Retinal pigment epithelial cell (primary cell): ENCODE data around the gene E2F6.

ENCODE experiments used
- DNase-seq: peaks from one replicate; pipeline ENCODE4 v3.0.0-alpha.2; 2010; ENCODE audit warnings: low read depth
- H3K4me3 ChIP-seq: 2 replicates; pipeline ENCODE4 v1.5.1; 2011; ENCODE audit warnings: mild to moderate bottlenecking, low read length, control low read depth, moderate library complexity
- TF ChIP-seq, protein P1 (sequence below): conservative IDR thresholded peaks from 2 replicates; pipeline ENCODE4 v1.5.1; 2011; ENCODE audit warnings: low read depth, low read length, control low read depth, inconsistent platforms

Gene E2F6, protein sequence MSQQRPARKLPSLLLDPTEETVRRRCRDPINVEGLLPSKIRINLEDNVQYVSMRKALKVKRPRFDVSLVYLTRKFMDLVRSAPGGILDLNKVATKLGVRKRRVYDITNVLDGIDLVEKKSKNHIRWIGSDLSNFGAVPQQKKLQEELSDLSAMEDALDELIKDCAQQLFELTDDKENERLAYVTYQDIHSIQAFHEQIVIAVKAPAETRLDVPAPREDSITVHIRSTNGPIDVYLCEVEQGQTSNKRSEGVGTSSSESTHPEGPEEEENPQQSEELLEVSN

DNA sequence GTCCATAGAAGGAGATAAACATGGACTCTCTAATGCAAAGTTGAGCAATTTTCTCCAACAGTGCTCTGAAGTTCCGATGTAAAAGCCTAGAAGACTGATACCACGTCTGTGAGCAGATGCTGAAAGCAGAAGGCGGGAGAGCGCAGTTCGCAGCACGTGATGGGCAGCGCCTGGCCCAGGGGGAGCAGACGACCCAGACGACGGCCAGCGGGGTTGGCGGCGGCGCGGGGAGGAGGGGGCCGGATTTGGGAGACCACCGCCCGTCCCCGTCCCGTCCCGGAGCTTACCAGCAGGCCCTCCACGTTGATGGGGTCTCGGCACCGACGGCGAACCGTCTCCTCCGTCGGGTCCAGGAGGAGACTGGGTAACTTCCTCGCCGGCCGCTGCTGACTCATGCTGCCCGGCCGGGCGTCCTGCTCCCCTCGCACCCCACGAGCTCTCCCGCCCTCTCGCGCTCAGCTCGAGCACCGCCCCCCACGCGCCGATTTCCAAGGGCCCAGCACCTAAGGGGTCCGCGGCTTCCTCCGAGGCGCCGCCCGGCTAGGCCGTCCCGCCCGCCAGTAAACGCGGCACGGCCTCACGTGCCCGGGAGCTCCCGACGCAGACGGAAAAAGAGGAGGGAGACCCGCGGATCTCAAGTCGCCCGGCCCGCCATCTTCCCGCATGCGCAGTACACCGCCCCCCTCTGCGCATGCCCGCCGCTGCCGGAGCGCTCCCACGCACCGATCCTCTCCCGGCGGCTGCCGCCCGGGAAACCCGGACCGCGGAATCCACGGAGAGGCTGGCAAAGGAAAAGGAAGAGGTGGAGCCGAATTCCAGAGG is at the start of gene E2F6:
Gene E2F6, minus strand, starts transcription at position 677 of the 822 bp plus-strand sequence. Its CDS starts 282 bp downstream, at position 395.
- TF ChIP-seq, protein P1, sequence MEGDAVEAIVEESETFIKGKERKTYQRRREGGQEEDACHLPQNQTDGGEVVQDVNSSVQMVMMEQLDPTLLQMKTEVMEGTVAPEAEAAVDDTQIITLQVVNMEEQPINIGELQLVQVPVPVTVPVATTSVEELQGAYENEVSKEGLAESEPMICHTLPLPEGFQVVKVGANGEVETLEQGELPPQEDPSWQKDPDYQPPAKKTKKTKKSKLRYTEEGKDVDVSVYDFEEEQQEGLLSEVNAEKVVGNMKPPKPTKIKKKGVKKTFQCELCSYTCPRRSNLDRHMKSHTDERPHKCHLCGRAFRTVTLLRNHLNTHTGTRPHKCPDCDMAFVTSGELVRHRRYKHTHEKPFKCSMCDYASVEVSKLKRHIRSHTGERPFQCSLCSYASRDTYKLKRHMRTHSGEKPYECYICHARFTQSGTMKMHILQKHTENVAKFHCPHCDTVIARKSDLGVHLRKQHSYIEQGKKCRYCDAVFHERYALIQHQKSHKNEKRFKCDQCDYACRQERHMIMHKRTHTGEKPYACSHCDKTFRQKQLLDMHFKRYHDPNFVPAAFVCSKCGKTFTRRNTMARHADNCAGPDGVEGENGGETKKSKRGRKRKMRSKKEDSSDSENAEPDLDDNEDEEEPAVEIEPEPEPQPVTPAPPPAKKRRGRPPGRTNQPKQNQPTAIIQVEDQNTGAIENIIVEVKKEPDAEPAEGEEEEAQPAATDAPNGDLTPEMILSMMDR: no peak
- H3K4me3 ChIP-seq: peak within 1 kb of the TSS; percentile 61
- peak; percentile 51 for DNase-seq

DNA sequence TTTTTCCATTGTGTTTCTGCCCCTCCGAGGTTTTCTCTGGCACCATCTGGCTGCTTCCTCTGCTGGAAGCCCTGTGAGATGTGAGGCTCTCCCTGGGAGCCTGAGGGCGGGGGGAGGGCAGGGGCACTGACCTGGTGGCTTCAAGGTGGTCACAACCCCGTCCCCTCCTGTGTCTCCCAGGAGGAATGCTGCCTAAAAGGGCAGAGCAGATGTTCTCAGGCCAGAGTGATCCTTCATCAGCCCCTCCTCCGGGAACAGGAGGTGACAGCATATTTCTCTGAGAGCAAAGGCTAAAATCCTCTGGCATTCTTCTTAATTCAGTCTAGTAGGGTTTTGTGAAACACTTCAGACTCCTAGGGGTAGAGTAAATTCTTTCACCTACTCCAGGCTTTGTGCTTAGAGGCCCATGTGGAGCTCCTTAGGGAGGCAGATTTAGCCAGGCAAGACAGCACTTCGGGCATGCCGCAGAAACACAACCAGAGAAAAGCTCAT is 49.6 kb upstream of the E2F6 start:
- no peak for DNase-seq
- no peak overlapping the region for H3K4me3 ChIP-seq
- TF ChIP-seq, protein P1: no peak

DNA sequence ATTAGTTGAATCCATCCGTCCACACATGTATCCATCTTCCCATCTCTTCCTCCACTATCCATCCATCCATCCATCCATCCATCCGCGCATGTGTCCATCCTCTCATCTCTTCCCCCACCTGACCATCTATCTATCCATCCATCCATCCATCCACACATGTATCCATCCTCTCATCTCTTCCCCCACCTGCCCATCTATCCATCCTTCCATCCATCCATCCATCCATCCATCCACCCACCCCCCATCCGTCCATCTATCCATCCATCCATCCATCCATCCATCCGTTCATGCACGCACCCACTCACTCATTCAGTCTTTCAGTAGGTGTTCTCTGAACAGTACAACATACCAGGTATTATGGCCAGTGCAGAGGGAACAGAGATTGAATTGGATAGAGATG is 48.9 kb upstream of the E2F6 start:
- H3K4me3 ChIP-seq: no peak overlapping the region
- no peak for DNase-seq
- TF ChIP-seq, protein P1: no peak

DNA sequence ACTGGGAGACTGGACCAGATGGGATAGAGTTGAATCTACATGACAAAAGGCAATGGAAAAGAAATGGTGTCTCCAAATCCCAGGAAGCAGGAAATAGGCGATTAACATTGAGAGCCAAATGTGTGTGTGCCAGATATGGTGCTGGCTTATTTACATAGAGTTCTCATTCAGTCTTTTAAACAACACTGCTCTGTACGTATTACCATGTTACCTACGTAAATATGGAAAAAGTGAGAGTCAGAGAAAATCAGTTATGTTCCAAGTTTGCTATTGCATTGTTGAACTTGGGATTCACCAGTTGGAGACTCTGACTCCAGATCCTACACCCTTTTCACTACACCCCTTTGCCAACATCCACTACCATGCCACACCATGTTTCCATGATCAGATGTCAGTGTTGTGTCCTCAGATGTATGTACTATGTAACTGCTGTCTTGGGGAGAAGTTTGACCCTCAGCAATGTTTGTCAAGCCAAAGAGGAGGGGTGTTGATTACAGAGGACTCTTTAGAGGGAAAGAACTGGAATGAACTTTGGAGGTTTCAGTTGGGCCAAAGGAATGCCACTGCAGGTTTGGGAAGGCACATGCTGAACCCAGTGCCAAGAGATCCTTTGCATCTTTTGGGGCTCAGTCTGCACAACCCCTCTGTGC is 48.2 kb upstream of the E2F6 start:
- no peak overlapping the region for H3K4me3 ChIP-seq
- DNase-seq: no peak
- TF ChIP-seq, protein P1: no peak

DNA sequence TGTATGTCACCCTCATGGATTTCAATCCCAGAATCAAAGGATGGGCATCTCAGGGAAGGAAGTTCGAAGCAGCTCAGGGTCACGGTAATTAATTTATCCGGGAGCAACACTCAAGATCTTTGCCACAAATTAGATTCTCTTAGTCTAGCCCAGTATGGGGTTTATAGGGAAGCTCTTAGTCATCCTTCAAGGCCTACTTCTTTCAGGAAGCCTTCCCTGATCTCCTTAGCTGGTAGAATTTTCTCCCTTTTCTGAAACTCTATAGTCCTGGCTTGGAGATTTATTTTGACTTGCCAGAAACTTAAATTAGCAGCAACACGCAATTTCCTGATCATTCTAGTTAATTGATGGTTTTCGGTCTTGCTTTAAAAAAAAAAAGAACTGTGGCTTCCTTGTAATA is 47.4 kb upstream of the E2F6 start:
- TF ChIP-seq, protein P1: no peak
- H3K4me3 ChIP-seq: no peak overlapping the region
- no peak for DNase-seq

DNA sequence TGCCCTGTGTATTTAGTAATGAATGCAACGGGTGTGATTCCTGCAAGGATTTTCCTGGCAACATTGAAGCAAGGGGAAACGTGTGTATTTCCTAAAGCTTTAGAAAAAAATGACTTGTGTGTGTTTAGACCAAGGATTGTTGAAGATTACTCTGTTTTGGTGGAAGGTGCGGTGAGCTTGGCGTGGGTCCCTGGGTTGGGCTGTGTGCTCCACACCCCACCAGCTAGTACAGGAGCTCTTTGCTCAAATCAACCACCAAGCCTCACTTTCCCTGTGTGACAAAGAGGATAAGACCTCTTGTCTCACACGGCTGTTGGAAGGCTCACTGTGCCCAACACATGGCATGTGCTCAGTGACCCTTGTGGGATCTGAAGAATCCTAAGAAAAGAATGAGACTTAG is 46.5 kb upstream of the E2F6 start:
- TF ChIP-seq, protein P1: no peak
- no peak overlapping the region for H3K4me3 ChIP-seq
- DNase-seq: no peak
